ENCODE measurements around the gene ZNF555. TPM values are rescaled to one million over a fixed set of nuclear protein-coding genes. Genes with fewer than 3 reads are reported as not detected.
"Not testable (repeated sequence)": the region's sequence is repeated elsewhere in the genome, so short reads cannot be mapped to it uniquely, and the experiment has no call there.

The ZNF555 gene
- total RNA-seq, 1 donor from 2014 or later: 8.4 TPM

- Mint-ChIP-seq H3K9me3 (ENCODE audit: unreplicated experiment) (peaks cover 5% of the 10 kb centered on the region), H3K4me3 (ENCODE audit: unreplicated experiment) (no peak overlapping the region), H3K4me1 (ENCODE audit: low read depth, unreplicated experiment) (no peaks in the 10 kb centered on the region), H3K27ac (ENCODE audit: unreplicated experiment) (no peak overlapping the region), H3K36me3 (ENCODE audit: unreplicated experiment) (no peaks in the 10 kb centered on the region), H3K27me3 (ENCODE audit: unreplicated experiment) (no peaks in the 10 kb centered on the region)
- no peak for TF ChIP-seq CTCF (IDR thresholded peaks at IDR 0.05; ENCODE audit: partially characterized antibody, unreplicated experiment)
- DNase-seq: no peak
Observed at GRCh38 chr19:2885736-2886135, 44.5 kb downstream of the ZNF555 start.

GRCh38 chr19:2887391-2887914 lies 46.2 kb downstream of the ZNF555 start:
- peak; percentile 62 for TF ChIP-seq CTCF (IDR thresholded peaks at IDR 0.05; ENCODE audit: partially characterized antibody, unreplicated experiment)
- H3K27ac Mint-ChIP-seq (ENCODE audit: unreplicated experiment): no peak overlapping the region
- no peaks in the 10 kb centered on the region for H3K36me3 Mint-ChIP-seq (ENCODE audit: unreplicated experiment)
- H3K4me1 Mint-ChIP-seq (ENCODE audit: low read depth, unreplicated experiment): no peaks in the 10 kb centered on the region
- H3K4me3 Mint-ChIP-seq (ENCODE audit: unreplicated experiment): no peak overlapping the region
- peaks cover 5% of the 10 kb centered on the region for H3K9me3 Mint-ChIP-seq (ENCODE audit: unreplicated experiment)
- no peaks in the 10 kb centered on the region for H3K27me3 Mint-ChIP-seq (ENCODE audit: unreplicated experiment)
- DNase-seq: no peak

- Mint-ChIP-seq H3K9me3 (ENCODE audit: unreplicated experiment) (peaks cover 4% of the 10 kb centered on the region), H3K4me3 (ENCODE audit: unreplicated experiment) (no peak overlapping the region), H3K4me1 (ENCODE audit: low read depth, unreplicated experiment) (no peaks in the 10 kb centered on the region), H3K27ac (ENCODE audit: unreplicated experiment) (no peak overlapping the region), H3K27me3 (ENCODE audit: unreplicated experiment) (no peaks in the 10 kb centered on the region), H3K36me3 (ENCODE audit: unreplicated experiment) (no peaks in the 10 kb centered on the region)
- DNase-seq: no peak
- TF ChIP-seq CTCF (IDR thresholded peaks at IDR 0.05; ENCODE audit: partially characterized antibody, unreplicated experiment): no peak
Observed at GRCh38 chr19:2888731-2889224, 47.5 kb downstream of the ZNF555 start.

- H3K36me3 Mint-ChIP-seq (ENCODE audit: unreplicated experiment); H3K4me3 Mint-ChIP-seq (ENCODE audit: unreplicated experiment); H3K4me1 Mint-ChIP-seq (ENCODE audit: low read depth, unreplicated experiment); H3K27me3 Mint-ChIP-seq (ENCODE audit: unreplicated experiment); H3K27ac Mint-ChIP-seq (ENCODE audit: unreplicated experiment); H3K9me3 Mint-ChIP-seq (ENCODE audit: unreplicated experiment); DNase-seq: not testable (repeated sequence)
Observed at GRCh38 chr19:2890531-2890930, 49.3 kb downstream of the ZNF555 start.

- no peak for TF ChIP-seq CTCF (IDR thresholded peaks at IDR 0.05; ENCODE audit: partially characterized antibody, unreplicated experiment)
- H3K4me1 Mint-ChIP-seq (ENCODE audit: low read depth, unreplicated experiment): peaks cover 2% of the 10 kb centered on the region
- H3K36me3 Mint-ChIP-seq (ENCODE audit: unreplicated experiment): peaks cover 4% of the 10 kb centered on the region
- peaks cover 7% of the 10 kb centered on the region for H3K9me3 Mint-ChIP-seq (ENCODE audit: unreplicated experiment)
- no peak overlapping the region for H3K4me3 Mint-ChIP-seq (ENCODE audit: unreplicated experiment)
- H3K27ac Mint-ChIP-seq (ENCODE audit: unreplicated experiment): no peak overlapping the region
- DNase-seq: no peak
- H3K27me3 Mint-ChIP-seq (ENCODE audit: unreplicated experiment): no peaks in the 10 kb centered on the region
Observed at GRCh38 chr19:2896694-2897093, 55.4 kb downstream of the ZNF555 start.
